ENCODE results near the gene GRHL1.

- no peak for TF ChIP-seq CTCF (IDR thresholded peaks at IDR 0.05)
- no peak for TF ChIP-seq POLR2A (IDR thresholded peaks at IDR 0.05)
Measured at GRCh38 chr2:9997936-9998335, 46.4 kb downstream of the GRHL1 start.

All from testis (tissue), 2 donors.